Activated CD8-positive, alpha-beta memory T cell treated with anti-CD3 and anti-CD28 coated beads, Interleukin-2, amount 50 U/mL, for 48 hours (primary cell): ENCODE data around the gene ANKH.

Experiments
- DNase-seq: peaks from one replicate; pipeline ENCODE4 v3.0.0-alpha.2; 2020

ANKH gene

DNA sequence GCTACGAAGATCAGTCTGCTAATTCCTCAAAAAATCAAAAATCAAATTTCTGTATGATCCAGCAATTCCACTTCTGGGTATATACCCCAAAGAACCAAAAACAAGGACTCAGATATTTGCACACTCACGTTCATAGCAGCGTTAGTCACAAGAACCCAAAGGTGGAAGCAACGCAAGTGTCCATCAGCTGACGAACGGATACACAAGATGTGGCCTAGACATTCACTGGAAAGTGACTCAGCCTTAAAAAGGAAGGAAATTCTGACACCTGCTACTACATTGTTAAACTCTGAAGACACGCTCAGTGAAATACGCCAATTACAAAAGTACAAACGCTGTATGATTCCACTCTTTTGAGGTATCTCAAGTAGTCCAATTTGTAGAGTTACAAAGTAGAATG is 113.7 kb downstream of the ANKH start:
- no peak for DNase-seq

DNA sequence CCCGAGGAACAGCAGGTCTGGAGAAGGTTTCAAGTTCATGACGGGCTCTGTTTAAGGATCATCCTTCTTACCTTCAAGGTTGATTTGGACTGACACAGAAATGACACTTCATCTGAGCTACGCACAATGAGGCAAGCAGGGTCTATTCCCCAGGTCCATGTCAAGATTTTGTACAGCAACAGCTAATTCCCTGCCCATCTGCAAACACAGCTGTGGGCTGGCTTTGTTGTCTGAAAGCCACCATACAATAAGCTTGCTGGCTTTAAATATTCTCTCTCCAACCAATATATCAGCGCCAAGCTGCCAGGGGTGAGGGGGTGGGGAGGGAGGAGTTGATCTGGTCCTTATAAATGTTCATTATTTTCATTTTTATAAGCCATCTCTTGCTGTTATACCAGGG is 115.1 kb downstream of the ANKH start:
- DNase-seq, result no peak

DNA sequence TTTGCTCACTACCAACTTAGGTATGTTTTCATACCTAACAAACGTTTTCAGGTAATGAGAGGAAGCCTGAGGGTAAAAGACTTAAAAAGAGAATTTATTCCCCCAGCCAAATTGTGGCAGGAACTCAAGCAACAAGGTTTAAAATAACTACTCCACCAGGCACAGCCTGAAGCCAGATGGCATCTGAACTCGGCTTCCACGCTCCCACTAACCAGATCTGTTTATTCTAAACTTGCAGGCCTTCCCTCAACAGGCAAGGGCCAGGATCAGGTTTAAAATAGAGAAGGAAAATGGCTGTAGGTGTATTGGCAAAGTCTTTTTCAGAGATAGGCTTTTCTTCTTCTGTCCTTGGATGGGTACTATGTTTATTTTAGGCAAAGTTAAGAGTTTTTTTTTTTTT is 117.6 kb downstream of the ANKH start:
- no peak for DNase-seq

DNA sequence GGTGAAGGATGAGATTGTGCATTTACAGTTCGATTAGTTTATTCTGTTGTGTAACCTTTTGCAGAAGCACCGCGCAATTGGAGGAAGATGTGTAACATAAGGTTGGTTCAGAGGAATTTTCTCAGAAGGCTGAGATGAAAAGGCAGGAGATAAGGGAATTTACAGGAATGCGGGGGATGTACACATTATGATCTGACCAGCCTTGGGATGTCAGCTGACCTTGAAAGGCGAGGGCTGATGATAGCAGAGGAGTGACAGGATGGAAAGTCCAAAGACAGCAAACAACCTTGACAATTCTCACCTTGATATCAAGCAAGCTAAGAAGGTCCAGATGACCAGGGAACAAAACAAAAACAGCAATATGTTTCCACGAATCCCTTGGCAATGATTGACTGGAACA is 118.3 kb downstream of the ANKH start:
- no peak for DNase-seq

DNA sequence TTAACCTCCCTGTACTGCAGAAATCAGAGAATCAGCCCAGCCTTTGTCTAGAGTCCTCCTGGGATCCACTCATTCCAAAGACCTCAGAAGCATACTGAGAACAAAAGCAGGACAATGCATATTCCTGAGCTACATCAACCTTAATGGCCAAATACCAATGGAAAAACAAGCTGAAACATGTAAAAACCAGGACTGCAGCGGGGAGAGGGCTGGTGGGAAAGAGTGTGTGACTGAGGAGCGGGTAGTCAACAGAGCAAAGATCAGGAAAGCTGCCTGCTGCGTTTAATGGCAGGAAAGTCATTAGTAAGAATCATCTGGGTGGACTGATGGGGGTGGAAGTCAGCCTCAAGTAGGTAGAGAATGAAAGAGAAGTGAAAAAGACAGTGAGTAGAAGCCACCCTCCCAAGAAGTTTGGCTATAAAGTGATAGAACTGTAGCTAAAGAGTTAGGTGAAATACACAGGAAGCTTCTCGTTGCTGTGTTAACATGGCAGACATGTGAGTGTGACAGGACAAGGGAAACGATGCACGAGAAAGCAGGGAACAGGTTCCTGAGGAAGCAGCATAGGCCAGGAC is 119.0 kb downstream of the ANKH start:
- DNase-seq, result no peak

DNA sequence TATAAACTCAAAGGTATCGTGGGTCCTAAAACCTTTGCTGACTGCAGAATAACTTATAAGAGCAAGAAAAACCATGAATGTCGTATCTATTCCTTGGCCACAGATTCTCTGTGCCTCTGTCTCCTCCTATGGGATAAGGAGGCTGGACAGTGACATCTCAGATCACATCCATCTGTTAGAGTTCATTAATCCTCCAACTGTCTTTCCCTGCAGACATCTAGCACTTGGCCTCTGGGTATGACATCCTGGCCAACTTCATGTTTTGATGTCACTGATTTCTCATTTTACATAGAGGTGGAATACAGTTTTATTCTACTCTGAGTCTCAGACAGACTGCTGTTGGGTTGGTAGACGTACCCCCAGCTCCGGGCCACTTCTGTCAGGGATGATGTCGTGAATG is 120.9 kb downstream of the ANKH start:
- DNase-seq, result no peak

DNA sequence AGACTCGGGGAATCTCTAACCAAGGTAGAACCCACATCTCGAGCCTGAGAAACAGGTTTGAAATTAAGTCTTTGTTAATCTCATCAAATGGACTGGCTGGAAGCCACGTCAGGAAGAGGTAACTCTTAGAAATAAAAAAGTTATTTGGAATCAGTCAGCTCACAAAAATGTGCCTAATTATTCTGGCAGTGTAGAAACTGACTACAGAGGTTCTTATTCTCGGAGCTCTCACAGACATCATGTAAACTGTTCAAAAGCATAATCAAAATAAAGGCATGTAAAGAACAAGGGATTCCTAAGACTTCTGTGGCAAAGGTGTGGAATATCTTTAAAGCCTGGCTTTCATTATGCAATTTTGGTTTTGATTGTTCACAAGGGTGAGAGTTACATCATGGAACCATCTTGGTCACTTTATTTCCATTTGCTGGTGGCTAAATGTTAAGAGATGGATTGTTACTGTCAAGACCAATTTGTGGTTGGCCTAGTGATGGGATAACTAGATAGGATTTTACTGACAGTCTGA is 121.9 kb downstream of the ANKH start:
- DNase-seq, result no peak

DNA sequence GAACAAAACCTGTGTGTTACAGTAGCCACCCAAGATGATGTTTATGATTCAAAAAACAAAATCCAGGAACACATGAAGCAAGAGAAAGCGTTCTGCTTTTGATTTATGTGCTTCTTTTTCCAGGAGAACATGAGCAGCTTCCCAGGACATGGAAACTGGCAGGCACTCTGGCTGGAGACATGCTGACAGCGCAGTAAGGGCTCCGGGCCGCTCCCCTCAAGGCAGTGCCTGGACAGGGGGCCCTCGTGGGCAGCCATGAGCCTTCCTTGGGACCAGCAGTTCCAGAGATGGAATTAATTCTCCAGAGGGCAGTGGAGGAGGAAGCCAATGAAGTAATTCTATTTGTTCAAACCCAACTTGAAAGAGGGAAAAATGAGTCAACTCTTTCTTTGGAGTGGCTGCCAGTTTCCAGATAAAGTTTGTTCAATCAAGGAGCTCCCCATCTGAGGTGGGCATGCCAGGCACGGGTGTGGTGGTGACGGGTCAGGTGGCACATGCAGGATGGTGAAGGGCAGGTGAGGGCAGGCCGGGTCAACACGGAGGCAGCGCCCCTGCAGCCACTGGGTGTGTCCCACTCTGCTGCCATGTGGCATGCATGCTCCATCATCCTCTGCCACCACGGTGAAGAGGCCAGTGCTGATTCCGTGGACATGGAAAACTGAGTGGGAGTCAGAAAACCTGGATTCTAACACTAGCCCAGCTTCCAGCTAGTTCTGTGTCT is 123.2 kb downstream of the ANKH start:
- no peak for DNase-seq

DNA sequence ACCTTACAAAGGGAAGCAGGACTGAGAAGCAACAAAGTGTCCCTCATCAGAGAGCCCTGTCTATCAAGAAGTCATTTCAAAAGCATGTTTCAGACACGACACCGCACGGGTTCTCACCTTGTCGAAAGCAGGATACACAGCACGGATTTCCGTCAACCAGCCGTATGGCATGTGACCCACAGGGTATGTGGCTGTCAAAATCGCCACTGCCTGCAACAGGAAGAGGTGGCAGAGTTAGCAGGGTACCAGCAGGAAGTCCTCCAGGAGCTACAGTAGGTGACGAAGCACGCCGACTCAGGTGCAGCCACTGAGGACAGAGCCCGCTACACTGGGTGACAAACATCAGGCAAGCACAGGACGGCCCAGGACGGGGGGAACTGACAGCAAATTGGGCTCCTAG is 125.8 kb downstream of the ANKH start:
- no peak for DNase-seq

DNA sequence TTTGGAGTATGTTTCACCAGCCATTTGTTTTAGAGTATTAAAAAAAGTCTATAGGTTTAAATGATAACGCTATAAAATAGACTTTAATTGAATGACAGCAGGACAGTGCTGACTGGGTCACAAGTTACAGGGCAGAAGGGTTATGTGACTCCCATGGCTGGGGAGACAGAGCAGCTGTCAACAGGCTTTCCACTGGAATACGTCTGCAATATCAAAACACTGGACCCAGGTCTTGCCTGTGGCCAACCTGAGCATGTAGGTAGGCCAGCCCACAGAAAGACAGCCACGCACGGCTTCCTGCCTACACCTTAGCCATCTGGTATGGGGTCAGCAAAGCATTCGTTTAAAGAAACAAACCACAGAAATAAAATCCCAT is 126.4 kb downstream of the ANKH start:
- no peak for DNase-seq

DNA sequence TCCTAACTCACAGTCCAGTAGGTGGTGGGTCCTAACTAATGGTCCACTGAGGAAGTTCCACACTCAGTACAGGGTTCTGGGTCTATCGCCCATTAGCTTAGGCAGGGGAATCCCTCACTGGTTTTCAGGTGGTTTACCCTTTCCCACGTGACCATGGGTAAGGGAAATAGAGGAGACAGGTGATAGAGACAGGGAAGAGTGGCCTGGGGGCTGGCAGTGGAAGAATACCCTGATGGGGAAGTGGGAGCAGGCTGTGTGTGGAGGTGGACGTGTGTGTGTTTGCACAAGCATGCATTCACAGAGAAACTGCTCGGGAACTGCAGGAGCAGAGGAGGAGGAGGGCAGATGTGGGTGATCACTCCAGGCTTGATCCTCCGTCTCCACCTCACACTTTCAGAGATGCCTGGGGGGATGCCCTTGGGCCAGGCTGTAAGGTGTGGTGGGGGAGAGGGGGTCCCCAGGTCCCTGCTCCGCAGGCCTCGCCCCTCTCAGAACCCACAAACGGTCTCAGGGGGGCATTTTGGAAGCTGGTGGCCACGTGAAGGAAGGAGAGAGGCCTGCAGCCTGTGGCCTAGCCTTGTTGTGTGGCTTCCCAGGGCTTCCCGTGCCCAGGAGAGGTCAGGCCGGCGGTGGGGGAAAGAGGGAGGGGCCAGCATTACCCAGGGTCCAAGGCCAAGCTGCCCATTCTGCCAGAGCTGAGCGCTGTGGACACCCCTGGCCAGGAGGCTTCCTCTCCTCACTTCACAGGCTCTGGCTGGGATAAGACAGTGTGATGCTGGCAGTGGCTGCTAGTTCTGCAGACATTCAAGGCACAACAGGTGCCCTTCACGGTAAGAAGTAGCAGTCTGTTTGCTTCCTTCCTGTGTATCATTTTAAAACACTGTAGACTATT is 127.0 kb downstream of the ANKH start:
- no peak for DNase-seq

DNA sequence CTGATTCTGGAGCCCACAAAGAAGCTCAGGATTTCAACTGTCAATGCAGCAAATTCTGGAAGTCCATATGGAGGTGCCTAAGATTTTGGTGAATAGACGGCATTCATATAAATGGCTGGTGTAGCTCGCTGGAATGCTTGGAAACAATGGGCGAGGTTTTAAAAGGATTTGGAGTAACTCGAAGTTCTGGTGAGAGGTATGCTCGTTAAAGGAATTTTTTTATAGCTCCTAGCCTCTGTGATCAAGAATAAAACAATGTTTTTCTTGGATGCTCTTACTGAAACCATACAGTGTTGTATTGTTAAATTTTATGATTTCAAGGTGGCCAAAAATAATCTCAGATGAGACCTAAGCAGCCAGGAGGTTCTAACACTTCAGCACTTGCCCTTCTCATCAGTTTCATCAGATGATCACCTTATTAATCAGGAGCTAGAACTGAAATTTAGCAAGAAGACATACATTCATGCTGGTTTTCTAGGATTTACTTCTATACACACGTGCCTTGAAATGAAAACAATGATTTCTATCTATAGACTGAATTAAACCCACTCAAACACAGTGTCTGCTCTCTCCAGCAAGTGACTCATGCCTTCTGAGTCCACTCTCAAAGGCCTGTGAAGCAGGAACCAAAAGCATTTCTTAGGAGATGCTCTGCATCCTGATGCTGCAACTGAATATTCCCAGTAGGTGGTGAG is 127.8 kb downstream of the ANKH start:
- DNase-seq, result no peak

DNA sequence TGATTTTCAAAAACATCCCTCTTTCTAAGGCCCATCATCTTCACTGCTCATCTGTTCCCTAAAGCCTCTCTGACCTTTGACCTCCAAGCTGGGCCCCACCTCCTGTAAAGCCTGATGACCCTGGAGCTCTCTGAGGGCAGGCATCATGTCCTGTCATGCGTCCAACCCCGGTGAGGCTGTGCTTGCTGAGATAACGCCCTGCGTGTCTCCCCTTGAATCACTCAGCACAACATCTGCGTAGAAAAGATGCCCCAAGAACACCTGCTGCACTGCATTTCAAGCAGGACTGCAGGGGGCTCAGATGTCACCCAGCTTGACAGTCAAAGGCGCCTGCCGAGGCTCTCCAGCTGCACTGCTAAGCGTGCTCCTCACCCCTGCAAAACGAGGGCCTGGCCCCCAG is 129.1 kb downstream of the ANKH start:
- no peak for DNase-seq

DNA sequence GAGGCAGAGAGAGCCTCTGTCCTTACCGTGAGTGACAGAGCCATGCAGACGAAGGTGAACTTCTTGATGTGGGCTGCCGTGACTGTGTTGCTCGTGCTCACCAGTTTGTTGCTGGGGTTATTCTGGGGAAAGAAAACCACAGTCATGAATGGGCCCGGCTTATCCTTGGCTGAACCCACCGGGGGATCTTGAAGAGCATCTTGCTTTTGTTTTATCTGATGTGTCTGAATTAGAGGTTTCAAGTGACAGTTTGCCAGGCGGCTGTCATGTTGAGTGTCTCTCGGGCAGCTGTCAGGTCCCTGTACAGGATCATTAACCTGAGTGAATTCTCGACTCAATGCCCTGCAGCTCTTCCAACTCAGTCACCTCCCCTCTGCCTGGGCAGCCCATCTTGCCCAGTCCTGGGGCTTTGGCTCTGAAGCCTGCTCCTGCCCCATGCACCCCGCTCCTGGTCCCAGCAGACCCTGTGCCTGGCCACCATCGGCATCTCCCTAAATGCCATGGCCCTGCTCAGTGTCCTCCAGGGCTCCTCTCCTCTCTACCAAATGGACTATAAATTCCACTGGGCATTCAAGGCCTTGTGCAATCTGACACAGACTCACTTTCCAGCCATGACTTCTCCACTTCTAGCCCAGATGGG is 129.7 kb downstream of the ANKH start:
- no peak for DNase-seq

DNA sequence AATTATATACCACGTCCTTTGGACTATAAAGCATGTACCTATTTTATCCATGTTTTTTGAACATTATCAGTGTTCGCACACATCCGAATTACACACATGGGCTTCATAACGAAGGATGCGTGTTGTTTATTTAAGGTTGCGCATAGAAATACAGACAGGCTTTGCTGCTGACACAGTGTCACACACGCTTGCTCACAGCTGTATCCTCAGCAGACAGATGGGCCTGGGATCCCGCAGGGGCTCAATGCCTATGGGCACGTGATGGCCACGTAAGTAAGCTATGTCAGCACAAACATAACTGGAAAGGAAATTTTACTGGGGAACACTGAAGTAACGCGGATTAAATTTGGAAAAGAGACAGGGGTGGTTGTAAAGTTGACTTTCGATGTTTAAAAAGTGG is 130.4 kb downstream of the ANKH start:
- DNase-seq, result no peak

DNA sequence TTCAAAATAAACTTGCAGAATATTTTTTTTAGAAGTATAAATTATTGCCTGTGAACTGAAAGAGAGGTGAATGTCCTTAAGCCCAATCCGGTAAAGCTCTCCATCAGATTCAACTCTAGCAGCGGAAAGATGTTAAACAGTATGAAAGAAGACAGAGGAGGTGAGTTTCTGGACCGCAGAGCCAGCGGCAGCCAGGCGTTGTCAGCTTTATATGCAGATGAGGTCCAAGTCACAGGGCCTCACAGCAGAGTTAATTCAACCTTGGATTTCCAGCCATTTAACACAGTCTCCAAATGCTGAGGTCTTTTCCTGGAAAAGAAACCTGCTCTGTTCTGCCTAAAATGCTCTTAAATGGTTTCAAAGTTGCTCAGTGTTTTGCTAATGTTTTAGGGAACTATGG is 131.6 kb downstream of the ANKH start:
- DNase-seq, result no peak

DNA sequence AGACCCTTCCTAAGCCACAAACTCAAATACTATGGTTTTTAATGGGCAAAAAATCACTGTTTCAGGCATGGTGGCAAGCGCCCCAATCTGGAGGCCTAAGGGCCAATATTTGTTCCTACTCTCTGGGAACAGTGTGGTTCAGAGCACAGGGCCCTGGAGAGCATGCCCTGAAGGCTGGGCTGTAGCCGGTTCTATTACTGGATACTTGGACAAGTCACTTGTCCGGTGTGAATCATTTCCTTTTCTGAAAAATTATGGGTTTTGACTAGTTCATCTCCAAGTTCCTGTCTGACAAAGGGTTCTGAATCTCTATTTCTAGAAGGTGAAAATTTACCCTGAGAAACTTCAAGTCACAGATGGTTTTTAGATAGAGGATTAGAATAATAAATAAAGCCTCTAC is 132.0 kb downstream of the ANKH start:
- DNase-seq, result no peak

DNA sequence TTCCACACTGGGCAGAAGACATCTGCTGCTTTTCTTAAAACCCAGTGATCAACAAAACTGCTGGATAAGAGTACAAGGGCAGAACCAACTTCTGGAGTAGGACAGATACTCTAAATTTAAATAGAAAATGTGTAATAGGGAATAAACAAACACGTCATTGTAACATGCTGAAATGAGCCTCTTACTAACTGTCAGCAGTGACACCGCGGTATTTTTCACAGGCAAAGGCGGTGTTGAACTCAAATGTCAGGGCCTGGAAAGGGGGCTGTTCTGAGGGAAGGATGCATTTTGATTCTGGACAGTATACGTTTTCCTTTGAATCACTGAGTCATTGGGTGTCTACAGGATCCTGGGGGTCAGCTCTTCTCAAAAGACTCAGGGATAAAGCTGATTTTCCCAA is 133.5 kb downstream of the ANKH start:
- DNase-seq, result no peak

DNA sequence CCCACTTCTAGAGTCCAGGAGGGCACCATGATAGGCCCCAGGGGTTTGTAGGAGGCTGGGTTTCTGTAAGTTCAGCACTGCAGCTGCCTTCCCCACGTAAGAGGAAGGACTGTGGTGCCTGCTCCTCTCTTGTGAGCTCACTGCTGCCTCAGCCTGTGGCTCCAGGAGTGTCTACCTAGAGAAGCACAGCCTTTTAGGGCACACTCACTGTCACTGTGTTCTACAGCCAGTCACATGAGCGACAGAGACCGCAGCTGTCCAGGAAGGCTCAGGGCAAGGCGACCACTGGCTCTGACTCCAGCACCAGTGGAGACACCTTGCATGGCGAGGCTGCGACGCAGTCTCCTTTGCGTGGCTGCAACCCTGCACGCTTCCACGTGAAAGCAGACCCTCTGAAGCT is 134.3 kb downstream of the ANKH start:
- DNase-seq, result no peak

DNA sequence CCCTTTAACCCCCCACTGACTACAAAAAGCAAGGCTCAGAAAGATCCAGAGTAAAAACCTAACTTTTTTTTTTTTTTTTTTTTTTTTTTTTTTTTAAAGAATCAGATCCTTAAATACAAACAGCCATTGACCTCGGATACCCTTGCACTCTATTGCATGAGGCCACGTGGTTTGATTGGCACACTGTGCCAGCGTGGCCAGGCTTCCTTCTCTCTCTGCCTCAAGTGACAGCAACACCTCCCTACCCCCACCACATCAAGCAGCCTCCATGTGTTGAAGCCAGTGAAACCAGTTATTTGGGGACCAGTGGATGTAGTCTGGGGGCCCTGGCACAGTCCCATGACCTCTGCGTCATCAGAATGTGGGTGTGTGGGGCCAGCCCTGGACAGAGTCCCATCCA is 135.6 kb downstream of the ANKH start:
- DNase-seq, result no peak

DNA sequence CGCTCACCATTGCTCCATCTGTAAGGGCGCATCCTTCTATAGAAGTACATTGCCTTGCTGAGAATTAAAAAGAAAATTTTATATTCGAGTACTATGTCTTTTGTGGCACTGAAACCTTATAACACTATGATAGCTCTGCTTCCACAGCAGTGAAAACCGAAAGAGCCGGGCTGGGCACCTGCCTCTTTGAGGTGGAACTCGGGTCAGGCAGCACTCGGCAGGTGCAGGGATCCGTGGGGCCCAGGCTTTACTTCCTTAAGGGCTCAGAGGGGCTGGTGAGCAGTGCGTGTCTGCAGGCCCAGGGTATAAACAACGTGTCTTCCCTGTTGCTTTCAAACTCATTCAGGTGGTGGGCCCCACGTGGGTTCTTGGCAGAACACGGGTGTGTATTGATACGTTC is 137.2 kb downstream of the ANKH start:
- no peak for DNase-seq

DNA sequence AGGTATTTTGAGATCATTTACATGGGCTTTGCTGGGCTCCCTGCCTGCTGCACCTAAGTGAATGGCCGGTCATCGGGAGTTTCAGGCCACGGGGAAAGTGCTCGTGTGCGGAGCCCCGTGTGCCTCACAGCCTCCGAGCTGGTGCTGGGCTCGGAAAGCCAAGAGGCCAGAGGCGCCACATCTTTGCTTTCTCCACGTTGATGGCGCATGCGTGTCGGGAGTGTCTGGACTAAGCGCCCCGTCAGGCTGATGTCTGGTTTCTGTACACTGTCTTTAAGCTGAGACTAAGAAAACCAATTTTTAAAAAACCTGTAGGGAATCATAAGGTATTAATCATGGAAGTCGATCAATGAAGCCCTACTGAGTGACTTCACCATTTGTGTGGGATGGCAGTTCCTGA is 137.9 kb downstream of the ANKH start:
- no peak for DNase-seq

DNA sequence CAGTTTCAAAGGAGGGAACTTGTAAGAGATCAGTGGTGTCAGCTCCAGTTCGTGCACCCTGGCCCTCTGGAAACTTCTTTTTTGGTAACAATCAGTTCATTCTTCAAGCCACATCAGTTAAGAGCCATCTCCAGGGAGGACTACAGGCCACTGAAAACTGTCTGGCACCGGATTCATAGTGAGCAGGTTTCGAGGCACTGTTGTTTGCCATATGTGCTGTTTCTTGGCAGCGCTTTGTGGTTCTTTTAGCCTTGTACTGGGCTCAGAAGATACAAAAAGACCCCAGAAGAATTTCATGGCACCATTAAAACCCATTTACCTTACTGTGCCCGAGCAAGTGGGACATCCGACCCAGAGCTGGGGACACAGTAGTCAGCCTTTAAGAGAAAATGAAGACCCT is 138.6 kb downstream of the ANKH start:
- DNase-seq, result no peak
